HL-60 (cell line): ENCODE data around the gene RAPGEF2.

Experiments used
- DNase-seq, 2 experiments: peaks; one replicate each; pipeline ENCODE4 v3.0.0-alpha.2; 2010 to 2020; ENCODE audit warnings: low read depth in 1 of 2, low spot score in 1 of 2
- H3K27ac ChIP-seq: fragments of 250-450 bp; sonication (Bioruptor Pico); replicated peaks from 2 replicates; pipeline ENCODE4 v1.5.1; 2020; ENCODE audit warnings: mild to moderate bottlenecking, moderate library complexity
- H3K27me3 ChIP-seq: fragments of 250-450 bp; sonication (Bioruptor Pico); 2 replicates; pipeline ENCODE4 v1.5.1; 2021; ENCODE audit warnings: mild to moderate bottlenecking, moderate library complexity; ENCODE audit not compliant: insufficient read depth, poor library complexity, severe bottlenecking
- H3K4me3 ChIP-seq: replicated peaks from 2 replicates; pipeline ENCODE4 v1.5.1; 2011; ENCODE audit warnings: mild to moderate bottlenecking, control low read depth, low read length; ENCODE audit not compliant: insufficient read depth
- CTCF ChIP-seq: IDR thresholded peaks from one replicate; pipeline ENCODE4 v1.5.1; 2011; ENCODE audit warnings: low read length, control low read depth, inconsistent platforms; ENCODE audit not compliant: insufficient read depth
- GABPA ChIP-seq: IDR thresholded peaks from 2 replicates; pipeline ENCODE4 v1.6.1; 2012; ENCODE audit warnings: low read depth
- POLR2AphosphoS5 ChIP-seq: IDR thresholded peaks from 2 replicates; pipeline ENCODE4 v1.6.1; 2012; ENCODE audit warnings: low read depth
- REST ChIP-seq: IDR thresholded peaks from 2 replicates; pipeline ENCODE4 v1.6.1; 2012; ENCODE audit warnings: low read depth; ENCODE audit not compliant: insufficient replicate concordance
- SPI1 ChIP-seq: IDR thresholded peaks from 2 replicates; pipeline ENCODE4 v1.6.1; 2012; ENCODE audit warnings: low read depth, mild to moderate bottlenecking, borderline replicate concordance

Gene RAPGEF2

GRCh38 chr4:159349332-159349731 is 246.5 kb downstream of the RAPGEF2 start:
- TF ChIP-seq SPI1 = 0 out of 2 replicates have a peak, but pooled peaks have one; percentile 3
- TF ChIP-seq POLR2AphosphoS5 = no peak
- Histone ChIP-seq H3K27me3 (no peaks in the 10 kb centered on the region), H3K27ac (no peak overlapping the region), H3K4me3 (no peak overlapping the region)
- no peak for DNase-seq

GRCh38 chr4:159352609-159353008 is 249.7 kb downstream of the RAPGEF2 start:
- H3K27me3 ChIP-seq = no peaks in the 10 kb centered on the region
- DNase-seq = no peak
- H3K27ac ChIP-seq = no peak overlapping the region
- TF ChIP-seq POLR2AphosphoS5 (no peak), SPI1 (no peak), GABPA (no peak), CTCF (no peak), REST (no peak)
- no peak overlapping the region for H3K4me3 ChIP-seq

GRCh38 chr4:159353422-159354116 is 250.7 kb downstream of the RAPGEF2 start:
- H3K4me3 ChIP-seq = no peak overlapping the region
- H3K27me3 ChIP-seq = no peaks in the 10 kb centered on the region
- no peak for TF ChIP-seq REST
- no peak for TF ChIP-seq CTCF
- no peak for TF ChIP-seq SPI1
- TF ChIP-seq POLR2AphosphoS5 = no peak
- TF ChIP-seq GABPA = no peak
- H3K27ac ChIP-seq = no peak overlapping the region
- no peak for DNase-seq

- Histone ChIP-seq H3K4me3 (no peak overlapping the region), H3K27me3 (no peaks in the 10 kb centered on the region), H3K27ac (no peak overlapping the region)
- TF ChIP-seq GABPA (no peak), SPI1 (no peak), POLR2AphosphoS5 (no peak), CTCF (no peak), REST (no peak)
- no peak for DNase-seq
Observed at GRCh38 chr4:159355466-159355865, 252.6 kb downstream of the RAPGEF2 start.
